Spleen (tissue), 7 donors: ENCODE measurements around the gene KLRC2.

Experiments
- POLR2AphosphoS5 ChIP-seq, 3 donors: sonication (generic); formaldehyde crosslinking; IDR thresholded peaks; one replicate each; pipeline ENCODE4 v1.5.1; 2017; ENCODE audit warnings: antibody characterized with exemption in 3 of 3
- TF ChIP-seq, protein P1 (sequence below), 11 experiments: fragments of 200-600 bp in 7 of 11; fragments of 450-650 bp in 4 of 11; sonication (generic) in 4 of 11; IDR thresholded peaks in 8 of 11; conservative IDR thresholded peaks in 3 of 11; 1 replicate in 7 of 11; 2 replicates in 4 of 11; pipeline versions ENCODE4 v1.4.0 to v1.8.0; 2016 to 2021; ENCODE audit warnings: antibody characterized with exemption in 11 of 11, inconsistent platforms in 4 of 11, mild to moderate bottlenecking in 1 of 11
- donor health status: DM: no; HTN: no; CAD: no; lungs with moderate emphysema.
- donor health status: DM: no; HTN: no; CAD: no.
- donor health status: DM: no; HTN: no; CAD: no.

DNA sequence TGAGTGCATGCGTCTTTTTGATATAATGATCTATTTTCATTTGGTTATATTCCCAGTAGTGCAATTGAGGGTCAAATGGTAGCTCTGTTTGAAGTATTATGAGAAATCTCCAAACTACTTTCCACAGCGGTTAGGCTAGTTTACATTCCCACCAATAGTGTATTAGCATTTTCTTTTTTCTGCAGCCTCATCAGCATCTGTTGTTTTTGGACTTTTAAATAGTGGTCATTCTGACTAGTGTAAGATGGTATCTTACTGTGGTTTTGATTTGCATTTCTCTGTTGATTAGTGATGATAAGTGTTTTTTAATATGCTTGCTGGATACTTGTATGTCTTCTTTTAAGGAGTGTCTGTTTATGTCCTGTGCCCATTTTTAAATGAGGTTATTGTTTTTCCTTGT lies 21.0 kb upstream of the KLRC2 start:
- TF ChIP-seq, protein P1, sequence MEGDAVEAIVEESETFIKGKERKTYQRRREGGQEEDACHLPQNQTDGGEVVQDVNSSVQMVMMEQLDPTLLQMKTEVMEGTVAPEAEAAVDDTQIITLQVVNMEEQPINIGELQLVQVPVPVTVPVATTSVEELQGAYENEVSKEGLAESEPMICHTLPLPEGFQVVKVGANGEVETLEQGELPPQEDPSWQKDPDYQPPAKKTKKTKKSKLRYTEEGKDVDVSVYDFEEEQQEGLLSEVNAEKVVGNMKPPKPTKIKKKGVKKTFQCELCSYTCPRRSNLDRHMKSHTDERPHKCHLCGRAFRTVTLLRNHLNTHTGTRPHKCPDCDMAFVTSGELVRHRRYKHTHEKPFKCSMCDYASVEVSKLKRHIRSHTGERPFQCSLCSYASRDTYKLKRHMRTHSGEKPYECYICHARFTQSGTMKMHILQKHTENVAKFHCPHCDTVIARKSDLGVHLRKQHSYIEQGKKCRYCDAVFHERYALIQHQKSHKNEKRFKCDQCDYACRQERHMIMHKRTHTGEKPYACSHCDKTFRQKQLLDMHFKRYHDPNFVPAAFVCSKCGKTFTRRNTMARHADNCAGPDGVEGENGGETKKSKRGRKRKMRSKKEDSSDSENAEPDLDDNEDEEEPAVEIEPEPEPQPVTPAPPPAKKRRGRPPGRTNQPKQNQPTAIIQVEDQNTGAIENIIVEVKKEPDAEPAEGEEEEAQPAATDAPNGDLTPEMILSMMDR (IDR thresholded peaks at IDR 0.05 in 8 of 11, conservative IDR thresholded peaks at IDR 0.05 in 3 of 11), result no peak
- no peak for TF ChIP-seq POLR2AphosphoS5 (IDR thresholded peaks at IDR 0.05)
